Measurements from ENCODE around the gene WBP2.
A peak's percentile ranks its signal among the peaks of the same experiment; 100 is the strongest.

DNA sequence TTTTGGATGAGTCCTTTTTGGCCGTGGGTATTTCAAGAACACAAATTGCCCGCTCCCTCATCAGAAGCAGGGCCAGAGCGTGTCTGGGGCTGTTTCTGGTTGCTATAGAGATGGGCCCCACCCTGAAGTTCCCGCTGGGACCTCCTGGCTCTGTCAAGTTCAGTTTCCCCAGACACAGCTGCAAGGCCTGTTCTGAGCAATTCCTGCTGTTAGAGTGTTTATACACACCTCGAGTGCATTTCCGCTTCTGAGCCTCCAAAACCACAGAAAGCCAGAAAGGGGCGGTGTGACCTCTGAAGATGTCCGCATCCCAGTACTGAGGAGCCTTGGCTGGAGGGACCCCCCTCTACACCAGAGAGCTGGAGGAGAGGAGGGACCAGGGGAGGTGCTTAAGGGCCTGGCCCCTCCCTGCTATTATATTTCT lies 9.3 kb upstream of the WBP2 start:
- no peak for TF ChIP-seq ZSCAN29 (IDR thresholded peaks at IDR 0.05)
- TF ChIP-seq, protein P1, sequence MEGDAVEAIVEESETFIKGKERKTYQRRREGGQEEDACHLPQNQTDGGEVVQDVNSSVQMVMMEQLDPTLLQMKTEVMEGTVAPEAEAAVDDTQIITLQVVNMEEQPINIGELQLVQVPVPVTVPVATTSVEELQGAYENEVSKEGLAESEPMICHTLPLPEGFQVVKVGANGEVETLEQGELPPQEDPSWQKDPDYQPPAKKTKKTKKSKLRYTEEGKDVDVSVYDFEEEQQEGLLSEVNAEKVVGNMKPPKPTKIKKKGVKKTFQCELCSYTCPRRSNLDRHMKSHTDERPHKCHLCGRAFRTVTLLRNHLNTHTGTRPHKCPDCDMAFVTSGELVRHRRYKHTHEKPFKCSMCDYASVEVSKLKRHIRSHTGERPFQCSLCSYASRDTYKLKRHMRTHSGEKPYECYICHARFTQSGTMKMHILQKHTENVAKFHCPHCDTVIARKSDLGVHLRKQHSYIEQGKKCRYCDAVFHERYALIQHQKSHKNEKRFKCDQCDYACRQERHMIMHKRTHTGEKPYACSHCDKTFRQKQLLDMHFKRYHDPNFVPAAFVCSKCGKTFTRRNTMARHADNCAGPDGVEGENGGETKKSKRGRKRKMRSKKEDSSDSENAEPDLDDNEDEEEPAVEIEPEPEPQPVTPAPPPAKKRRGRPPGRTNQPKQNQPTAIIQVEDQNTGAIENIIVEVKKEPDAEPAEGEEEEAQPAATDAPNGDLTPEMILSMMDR (IDR thresholded peaks at IDR 0.05 in 2 of 3, conservative IDR thresholded peaks at IDR 0.05 in 1 of 3; ENCODE audit: insufficient read depth in 2 of 3, low read depth in 1 of 3, low read length in 3 of 3), result no peak; a peak in 1 of 6 replicates
- TF ChIP-seq, protein P2, sequence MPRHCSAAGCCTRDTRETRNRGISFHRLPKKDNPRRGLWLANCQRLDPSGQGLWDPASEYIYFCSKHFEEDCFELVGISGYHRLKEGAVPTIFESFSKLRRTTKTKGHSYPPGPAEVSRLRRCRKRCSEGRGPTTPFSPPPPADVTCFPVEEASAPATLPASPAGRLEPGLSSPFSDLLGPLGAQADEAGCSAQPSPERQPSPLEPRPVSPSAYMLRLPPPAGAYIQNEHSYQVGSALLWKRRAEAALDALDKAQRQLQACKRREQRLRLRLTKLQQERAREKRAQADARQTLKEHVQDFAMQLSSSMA (CRISPR knock-in tag; IDR thresholded peaks at IDR 0.05), result no peak
- peak in 1 of 2 experiments; percentile 27; a peak in 2 of 4 replicates for TF ChIP-seq RAD21 (CRISPR knock-in tag; conservative IDR thresholded peaks at IDR 0.05 in 1 of 2, IDR thresholded peaks at IDR 0.05 in 1 of 2)
- TF ChIP-seq MXI1 (IDR thresholded peaks at IDR 0.05; ENCODE audit: low read depth, low read length), result no peak
- no peak for TF ChIP-seq CREBBP (IDR thresholded peaks at IDR 0.05; ENCODE audit: low read depth, low read length)
- no peak for TF ChIP-seq CBX2 (IDR thresholded peaks at IDR 0.05; ENCODE audit: insufficient read depth, low read length, poor library complexity, severe bottlenecking)
- TF ChIP-seq CBX1 (IDR thresholded peaks at IDR 0.05; ENCODE audit: low read depth), result no peak
- no peak for TF ChIP-seq RBM25 (IDR thresholded peaks at IDR 0.05; ENCODE audit: low read depth, low read length, severe bottlenecking)
- no peak for TF ChIP-seq ZKSCAN8 (CRISPR knock-in tag; IDR thresholded peaks at IDR 0.05)
- no peak for TF ChIP-seq POLR2A (conservative IDR thresholded peaks at IDR 0.05)
- TF ChIP-seq, protein P3, sequence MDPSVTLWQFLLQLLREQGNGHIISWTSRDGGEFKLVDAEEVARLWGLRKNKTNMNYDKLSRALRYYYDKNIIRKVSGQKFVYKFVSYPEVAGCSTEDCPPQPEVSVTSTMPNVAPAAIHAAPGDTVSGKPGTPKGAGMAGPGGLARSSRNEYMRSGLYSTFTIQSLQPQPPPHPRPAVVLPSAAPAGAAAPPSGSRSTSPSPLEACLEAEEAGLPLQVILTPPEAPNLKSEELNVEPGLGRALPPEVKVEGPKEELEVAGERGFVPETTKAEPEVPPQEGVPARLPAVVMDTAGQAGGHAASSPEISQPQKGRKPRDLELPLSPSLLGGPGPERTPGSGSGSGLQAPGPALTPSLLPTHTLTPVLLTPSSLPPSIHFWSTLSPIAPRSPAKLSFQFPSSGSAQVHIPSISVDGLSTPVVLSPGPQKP (CRISPR knock-in tag; IDR thresholded peaks at IDR 0.05), result no peak

All from K562 (cell line).